SH-SY5Y (cell line): Measurements from ENCODE around the gene ENOX1.

Source experiments
- GATA2 ChIP-seq: IDR thresholded peaks from 2 replicates; pipeline ENCODE4 v1.6.1; 2011; ENCODE audit warnings: mild to moderate bottlenecking, low read depth, low read length
- GATA3 ChIP-seq: IDR thresholded peaks from 2 replicates; pipeline ENCODE4 v1.6.1; 2011; ENCODE audit warnings: low read depth, mild to moderate bottlenecking, low read length, moderate library complexity

GRCh38 chr13:43195112-43195511, 591.7 kb downstream of the ENOX1 start:
- TF ChIP-seq GATA2 (no peak), GATA3 (no peak)
